T-helper 22 cell (primary cell): Measurements from ENCODE around the gene ABHD8.

Source experiments
- DNase-seq: peaks from one replicate; pipeline ENCODE4 v3.0.0-alpha.2; 2020; ENCODE audit warnings: low read depth

The ABHD8 gene, protein sequence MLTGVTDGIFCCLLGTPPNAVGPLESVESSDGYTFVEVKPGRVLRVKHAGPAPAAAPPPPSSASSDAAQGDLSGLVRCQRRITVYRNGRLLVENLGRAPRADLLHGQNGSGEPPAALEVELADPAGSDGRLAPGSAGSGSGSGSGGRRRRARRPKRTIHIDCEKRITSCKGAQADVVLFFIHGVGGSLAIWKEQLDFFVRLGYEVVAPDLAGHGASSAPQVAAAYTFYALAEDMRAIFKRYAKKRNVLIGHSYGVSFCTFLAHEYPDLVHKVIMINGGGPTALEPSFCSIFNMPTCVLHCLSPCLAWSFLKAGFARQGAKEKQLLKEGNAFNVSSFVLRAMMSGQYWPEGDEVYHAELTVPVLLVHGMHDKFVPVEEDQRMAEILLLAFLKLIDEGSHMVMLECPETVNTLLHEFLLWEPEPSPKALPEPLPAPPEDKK

DNA sequence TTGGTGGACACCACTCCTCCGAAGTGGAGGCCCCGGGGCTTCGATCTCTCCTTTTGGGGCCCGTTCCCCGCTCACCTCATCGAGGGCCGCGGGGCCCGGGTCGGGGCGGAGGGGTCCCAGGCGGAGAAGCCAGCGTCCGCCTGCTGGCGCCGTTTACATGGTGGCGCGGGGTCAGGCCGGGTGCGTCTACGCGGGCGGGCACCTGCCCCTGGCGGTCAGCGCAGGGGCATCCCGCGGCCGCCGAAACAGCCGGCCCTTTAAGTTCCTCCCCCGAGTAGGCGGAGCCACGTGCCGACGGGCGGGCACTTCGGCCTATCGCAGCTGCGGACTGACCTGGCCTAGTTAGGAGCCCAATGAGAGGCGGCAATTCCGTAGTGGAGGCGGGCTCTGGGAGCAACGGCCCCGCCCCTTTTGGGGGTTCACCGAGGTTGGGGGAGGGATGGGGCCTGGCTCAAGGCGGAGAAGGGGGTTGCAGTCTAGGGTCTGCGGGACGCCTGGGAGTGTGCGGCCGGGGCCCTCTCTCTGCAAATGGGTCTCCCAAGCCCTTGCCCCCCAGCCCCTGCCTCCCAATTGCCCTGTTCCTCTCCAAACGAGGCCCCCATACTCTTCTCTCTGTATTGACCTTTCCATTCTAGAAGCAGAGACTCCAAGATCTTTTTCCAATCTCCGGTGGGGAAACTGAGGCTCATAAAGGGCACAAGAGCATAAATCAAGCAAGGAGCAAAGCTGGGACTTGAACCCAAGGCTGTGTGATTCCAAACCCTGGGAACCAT, at the start of gene ABHD8:
TSS of gene ABHD8 (minus strand) at position 259 of the 773 bp plus-strand sequence. CDS start 1,809 bp downstream, outside the sequence.
- peak; percentile 85 for DNase-seq

DNA sequence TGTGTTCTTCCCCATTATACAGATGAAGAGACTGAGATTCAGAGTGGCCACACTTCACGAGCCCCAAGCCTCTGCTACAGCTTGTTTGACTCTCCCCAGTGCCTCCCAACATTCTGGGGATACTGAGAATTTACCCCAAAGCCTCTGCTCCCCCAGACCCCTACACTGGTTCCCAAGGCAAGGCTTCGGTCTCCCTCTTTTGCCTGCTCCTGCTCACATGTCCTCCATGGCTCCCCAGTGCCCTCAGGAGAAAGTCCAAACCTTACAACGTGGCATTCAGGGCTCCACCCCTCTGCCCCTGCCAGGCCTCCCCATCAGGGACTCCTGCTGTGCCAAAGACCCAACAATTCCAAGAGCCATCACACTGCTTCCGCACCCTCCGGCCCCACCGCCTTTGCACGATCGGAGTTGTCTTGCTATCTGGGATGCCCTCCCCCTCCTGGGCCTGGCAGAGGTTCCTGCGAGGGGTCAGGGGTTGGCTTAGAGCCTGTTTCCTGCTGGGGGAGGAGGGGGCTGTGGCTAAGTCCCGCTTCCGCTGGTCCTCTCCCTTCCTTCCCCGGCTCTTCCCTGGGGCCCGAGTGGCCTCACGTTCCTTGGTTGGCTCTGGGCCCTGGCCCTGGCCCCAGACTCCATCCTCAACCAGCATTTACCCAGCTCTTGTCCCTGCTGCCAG, 49.5 kb upstream of the ABHD8 start:
- DNase-seq = no peak

DNA sequence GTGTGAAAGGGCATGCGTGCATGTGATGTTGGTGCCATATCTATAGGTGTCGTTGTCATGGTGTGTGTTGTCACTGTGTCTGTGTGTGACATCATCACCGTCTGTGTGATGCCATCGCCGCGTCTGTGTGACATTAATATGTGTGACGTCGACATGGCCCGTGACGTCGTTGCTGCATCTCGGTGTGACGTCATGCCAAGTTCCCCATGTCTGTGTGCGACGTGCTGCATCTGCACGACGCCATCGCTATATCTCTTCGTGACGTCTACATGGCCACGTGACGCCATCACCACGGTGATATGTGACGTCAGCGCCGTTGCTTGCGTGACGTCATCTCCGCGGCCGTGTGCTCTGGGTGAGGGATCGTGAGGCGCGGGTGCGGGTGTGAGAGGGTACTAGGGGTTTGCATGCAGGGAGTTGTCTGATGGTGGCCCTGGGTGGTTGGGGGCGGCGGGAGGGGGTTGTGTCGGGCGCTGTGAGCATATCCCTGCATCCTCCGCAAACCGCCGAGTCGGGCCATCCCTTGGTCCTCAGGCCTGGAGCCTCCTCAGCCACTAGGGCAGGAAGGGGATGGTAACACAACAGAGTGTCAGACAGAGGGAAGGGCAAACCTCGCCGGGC, 48.7 kb upstream of the ABHD8 start:
- no peak for DNase-seq

DNA sequence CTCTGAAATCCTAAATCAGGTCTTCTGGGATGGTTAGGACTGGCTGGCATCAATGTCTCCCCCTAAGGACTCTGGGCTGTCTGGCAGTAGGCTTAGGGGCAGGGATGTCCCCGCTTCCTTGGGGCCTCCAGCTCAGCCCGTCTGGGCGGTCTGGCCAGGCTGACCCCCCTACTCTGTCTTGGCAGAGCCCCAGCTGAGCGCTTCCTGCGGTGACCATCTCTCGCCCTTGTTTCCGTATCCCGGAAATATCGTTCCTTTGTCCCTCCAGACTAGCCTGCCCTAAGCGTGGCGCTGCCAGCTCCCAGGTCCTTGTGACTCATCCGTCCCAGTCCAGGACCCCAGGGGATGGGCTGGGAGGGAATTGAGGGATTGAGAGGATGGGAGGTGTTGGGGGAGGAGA, 45.5 kb upstream of the ABHD8 start:
- DNase-seq = no peak

DNA sequence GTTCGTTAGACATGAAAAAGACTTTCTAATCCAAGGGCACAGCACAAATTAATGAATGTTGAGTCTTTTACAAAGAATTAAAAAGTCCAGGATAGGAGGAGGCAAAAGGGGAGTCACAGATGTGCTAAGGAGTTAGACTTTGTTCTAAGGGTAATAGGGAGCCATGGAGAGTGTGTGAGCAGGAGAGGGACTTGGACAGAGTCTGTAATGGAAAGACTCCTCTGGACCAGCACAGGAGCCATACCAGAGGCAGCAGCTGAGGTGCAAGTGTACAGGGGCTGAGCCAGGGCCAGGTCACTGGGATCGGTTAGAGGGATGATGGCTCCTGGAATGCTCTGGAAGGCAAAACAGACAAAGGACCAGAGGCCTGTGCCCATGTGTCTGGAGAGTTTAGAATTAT, 44.7 kb upstream of the ABHD8 start:
- no peak for DNase-seq

DNA sequence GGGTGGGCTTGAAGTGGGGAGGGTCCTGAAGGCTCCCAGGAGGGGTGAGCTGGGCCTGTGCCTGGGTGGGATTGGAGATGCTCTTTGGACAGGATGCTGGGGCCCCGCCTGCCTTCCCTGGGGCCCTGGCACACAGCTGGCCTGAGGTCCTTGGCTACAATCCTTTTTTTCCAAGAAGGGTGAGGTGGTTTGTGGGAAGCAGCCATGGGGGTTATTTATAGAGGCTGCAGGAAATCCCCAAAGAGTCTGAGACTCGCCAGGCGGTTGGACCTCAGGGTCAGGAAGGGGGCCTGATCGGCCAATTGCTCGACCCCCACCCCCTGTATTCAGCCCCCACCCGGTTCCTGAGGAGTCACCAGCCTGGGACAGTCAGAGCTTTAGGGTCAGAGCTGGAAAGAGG, 44.1 kb upstream of the ABHD8 start:
- no peak for DNase-seq

DNA sequence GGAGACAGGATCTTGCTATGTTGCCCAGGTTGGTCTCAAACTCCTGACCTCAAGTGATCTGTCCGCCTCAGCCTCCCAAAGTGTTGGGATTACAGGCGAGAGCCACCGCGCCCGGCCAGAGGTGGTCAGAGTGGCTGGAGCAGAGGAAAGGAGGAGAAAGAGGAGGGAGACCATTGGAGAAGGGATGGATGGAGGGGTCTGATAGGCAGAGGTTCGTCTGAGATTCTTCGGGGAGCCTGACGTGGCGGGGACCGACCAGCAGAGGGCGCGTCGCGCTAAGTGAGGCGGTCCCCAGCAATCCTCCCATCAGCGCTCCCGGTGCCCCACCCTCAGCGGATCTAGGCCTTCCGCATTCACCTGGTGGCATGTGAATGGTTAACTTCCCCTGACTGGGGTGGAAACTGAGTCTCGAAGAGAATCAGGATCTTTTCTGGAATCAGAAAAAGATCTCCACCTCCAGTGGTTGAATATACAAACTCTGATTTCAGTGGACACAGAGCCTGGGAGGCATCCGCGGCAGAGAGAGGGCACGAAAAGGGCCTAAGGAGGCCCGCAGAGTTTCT, 43.0 kb upstream of the ABHD8 start:
- no peak for DNase-seq

DNA sequence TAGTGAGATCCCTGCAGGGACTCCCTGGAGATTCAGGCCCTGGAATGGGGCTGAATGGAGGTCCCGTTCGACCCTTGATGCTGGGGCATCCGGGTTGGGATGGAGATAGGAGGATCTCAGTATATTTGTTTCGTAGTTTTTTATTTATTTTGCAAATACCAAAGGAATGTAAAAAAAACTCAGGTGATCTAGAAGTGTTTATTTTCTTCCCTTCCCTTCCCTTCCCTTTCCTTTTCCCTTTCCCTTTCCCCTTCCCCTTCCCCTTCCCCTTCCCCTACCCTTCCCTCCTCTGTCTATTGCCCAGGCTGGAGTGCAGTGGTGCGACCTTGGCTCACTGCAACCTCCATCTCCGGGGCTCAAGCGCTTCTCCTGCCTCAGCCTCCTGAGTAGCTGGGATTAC, 38.6 kb upstream of the ABHD8 start:
- no peak for DNase-seq

DNA sequence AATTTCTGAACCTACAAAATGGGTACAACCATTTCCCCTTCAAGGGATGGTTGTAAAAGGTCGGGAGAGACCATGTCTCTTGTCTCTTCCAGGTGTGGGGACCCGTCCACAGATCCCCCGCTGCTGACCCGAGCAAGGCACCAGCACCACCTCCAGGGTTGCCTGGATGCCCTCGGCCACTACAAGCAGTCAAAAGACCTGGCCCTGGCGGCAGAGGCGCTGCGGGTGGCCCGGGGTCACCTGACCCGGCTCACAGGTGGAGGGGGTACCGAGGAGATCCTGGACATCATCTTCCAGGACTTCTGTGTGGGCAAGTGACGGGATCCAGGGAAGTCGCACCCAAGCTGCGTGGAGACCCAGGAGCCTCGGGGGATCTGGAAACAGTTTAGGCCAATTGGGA, 38.2 kb upstream of the ABHD8 start:
- no peak for DNase-seq

DNA sequence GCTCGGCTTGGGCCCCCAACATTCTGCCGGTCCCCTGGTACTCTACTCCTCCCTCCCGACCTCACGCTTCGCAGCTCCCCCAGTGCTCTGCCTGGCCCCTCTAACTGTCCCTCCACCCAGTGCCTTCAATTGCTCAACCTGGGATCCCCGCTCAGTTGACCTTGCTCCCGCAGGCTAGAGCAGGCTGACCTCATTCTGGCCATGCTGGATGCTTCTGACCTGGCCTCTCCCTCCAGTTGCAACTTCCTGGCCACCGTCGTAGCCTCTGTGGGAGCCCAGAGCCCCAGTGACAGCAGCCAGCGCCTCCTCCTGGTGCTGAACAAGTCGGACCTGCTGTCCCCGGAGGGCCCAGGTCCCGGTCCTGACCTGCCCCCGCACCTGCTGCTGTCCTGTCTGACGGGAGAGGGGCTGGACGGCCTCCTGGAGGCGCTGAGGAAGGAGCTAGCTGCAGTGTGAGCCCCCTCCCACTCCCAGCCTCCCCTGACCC, 37.7 kb upstream of the ABHD8 start:
- DNase-seq = no peak

DNA sequence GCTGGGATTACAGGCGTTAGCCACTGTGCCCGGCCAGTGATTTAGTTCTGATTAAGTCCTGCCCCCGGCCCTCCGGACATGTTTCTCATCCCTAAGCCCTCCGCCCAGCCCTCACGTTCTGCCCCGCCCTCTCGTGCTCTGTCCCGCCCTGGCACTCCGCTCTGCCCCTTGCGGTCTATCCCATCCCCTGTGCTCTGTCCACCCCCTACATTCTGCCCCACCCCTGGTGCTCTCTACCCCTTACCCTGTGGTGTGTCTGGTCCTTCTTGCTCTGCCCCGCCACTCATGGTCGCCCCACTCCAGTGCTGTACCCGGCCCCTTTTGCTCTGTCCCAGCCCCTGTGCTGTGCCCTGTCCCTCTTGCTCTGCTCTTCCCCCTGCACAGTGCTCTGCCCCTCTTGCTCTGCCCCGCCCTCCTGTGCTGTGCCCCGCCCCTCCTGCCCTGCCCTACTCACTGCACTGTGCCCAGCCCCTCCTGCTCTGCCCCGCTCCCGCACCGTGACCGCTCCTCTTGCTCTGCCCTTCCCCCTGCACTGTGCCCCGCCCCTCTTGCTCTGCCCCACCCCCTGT, 37.2 kb upstream of the ABHD8 start:
- DNase-seq = no peak

DNA sequence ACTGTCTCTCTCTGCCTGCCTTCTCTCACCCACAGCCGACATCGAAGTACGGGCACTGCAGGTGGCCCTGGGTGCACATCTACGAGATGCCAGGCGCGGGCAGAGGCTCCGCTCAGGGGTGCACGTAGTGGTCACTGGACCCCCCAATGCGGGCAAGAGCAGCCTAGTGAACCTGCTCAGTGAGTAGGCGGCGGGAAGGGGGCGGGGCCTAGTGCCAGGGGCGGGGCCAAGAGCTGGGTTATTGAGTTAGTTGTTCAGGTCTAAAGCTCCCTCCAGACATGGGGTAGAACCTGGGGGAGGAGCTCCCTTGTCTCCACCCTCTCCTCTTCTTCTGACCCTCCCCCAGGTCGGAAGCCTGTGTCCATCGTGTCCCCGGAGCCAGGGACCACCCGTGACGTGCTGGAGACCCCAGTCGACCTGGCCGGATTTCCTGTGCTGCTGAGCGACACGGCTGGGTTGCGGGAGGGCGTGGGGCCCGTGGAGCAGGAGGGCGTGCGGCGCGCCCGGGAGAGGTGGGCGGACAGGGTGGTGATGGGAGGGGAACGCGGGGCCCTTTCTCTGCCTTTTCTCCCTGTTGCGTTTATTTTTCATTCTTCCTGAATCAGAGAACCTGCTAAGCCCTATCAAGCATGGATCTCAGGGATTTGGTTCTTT, 36.0 kb upstream of the ABHD8 start:
- no peak for DNase-seq

DNA sequence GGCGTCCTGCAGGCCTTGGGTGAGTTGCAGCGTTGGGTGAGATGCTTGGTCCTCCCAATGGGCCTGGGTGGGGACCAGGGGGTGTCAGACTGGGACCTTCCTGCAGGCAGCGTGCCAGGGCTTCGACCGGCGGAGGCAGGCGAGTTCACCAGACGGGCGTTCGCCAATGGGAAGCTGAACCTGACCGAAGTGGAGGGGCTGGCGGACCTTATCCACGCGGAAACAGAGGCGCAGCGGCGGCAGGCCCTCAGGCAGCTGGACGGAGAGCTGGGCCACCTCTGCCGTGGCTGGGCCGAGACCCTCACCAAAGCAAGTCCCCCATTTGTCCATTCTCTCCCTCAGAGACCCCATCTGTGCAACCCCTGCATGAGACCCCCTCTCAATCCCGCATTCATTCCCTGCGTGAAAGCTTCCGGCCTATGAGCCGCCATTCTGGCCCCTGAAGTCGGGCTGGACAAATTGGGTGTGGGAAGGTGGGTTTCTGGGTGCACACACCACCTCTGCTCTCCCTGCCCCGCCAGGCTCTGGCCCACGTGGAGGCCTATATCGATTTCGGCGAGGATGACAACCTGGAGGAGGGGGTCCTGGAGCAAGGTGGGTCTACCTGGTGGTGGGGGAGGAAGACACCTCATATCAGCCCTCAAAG, 35.3 kb upstream of the ABHD8 start:
- DNase-seq = no peak

DNA sequence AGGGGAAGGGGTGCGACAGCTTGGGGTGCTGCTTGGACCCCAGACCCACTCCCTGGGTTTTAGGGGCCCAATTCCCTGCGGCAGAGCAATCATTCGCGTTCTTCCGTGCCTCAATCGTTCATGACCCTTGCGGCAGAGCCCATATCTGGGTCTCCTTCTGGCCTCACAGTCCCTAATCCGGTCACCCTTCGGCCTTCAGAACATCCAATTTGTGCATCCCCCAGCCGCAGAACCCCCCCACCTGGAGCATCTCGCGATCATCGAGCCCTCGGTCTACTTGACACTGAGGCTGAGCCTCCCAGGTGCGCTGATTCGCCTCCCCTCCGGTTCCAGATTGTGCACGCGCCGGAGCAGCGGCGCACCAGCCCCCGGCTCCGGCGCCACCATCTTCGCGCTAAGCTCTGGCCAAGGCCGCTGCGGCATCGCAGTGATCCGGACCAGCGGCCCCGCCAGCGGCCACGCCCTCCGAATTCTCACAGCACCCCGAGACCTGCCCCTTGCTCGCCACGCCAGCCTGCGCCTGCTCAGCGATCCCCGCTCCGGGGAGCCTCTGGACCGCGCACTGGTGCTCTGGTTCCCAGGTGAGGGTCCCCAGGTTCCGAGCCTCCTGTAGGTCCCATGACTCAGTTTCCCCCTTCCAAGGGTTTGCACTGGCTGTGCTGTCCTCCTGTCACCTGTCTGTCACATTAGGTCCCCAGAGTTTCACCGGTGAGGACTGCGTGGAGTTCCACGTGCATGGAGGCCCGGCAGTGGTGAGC, 34.6 kb upstream of the ABHD8 start:
- no peak for DNase-seq

DNA sequence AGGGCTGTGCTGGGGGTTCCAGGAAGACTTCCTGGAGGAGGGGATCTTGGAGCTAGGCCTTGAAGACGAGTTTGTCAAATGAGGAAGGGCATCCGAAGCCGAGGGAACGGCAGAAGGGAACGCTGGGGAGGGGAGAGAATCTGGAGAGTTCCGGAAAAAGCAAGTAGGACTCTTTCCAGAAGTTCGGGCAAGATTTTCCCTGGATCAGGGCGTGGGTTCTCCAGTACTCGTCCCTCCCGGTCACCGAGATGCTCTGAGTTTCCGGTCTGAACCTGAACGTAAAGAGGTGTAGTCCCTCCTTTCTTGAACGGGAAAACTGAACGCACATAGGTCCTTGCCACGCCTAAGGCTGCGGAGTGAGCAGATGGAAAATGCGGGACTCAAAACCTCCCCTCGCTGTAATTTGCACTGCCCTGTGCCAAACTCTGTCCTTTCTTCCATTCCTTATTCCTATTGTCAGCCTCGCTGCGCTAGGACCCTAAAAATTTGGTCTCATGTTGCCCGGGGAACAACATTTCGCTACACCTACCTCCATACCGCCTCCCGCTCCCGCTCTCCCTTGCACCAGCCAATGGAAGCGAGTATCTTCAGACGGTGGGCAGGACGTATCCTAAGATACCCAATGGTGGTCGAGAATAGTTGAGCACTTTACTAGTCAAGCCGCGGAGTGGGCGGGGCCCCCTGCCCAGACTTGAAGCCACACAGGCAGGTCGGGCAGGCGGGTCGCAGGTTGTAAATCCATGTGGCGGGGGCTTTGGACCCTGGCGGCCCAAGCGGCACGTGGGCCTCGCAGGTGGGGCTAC, 33.8 kb upstream of the ABHD8 start, which contains the start of gene GTPBP3:
TSS of gene GTPBP3 (plus strand) at position 682 of the 803 bp plus-strand sequence. CDS start at position 741, 59 bp downstream.
- peak; percentile 95 for DNase-seq

DNA sequence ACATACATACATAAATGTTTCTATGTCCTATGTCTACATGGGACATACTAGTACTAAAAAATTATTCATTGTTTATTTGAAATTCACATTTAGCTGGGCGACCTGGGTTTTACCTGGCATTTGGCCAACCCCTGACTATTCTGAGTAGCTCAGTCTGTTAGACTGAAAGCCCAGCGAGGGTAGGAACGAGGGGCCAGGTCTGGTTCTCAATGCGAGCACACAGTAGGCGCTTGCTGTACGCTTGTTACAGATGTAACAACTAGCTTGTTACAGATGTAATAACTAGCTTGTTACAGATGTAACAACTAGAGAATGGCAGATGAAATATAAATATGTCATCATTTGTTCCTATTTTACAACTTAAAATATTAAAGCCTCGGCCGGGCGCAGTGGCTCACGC, 32.4 kb upstream of the ABHD8 start:
- DNase-seq = no peak

DNA sequence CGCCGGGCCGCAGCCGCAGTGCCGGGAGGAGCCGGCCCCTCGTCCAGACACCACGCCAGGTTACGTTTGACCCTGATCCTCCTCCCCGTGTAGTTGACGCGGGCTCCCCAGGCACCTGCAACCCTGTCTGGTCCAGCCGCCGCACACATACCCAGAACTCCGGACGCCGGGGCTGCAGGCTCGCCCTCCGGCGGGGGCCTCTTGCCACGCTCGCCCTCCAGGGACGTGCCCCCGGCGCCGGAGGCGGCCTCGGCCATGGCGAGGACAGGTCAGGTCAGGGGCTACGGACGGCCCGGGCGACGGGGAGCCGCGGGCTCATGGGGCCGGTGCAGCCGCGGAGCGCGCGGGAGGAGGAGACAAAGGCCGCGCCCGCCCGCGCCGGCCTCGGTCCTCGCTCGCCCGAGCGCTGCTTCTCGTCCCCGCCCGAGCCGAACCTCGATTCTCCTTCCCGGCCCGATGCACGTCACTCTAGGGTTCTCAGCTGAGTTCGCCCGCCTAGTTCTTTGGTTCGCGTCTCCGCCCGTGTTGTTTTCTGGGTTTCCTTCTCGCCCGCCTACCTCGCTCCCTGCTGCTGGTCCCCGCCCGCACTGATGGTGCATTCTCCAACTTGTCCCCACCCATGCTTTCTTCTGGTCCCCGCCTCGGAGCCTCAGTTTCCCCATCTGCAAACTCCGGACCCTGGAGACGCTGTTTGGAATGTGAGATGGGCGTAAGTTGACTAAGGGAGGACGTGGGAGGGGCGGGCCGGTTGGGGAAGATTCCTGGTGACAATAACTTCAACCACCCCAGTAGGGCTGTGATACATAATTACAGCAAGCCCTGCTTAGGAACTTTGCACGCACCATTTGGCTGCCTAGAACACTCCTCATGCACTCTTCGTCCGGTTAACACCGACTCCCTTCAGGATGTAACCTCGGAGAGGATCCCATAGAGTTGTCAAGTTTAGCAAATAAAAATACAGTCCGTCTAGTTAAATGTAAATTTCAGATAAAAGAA, 31.5 kb upstream of the ABHD8 start, which contains the start of gene ANO8:
TSS of gene ANO8 (minus strand) at position 442 of the 996 bp plus-strand sequence. CDS start at position 257, 185 bp downstream.
- peak; percentile 90 for DNase-seq
